ENCODE results near the gene NLRP14. TPM values are rescaled to one million over a fixed set of nuclear protein-coding genes. Genes with fewer than 3 reads are reported as not detected.

The NLRP14 gene
- total RNA-seq, 1 experiment from 2014 or later: not detected

- H3K27ac Mint-ChIP-seq (ENCODE audit: unreplicated experiment): no peak overlapping the region
These were observed 15.8 kb upstream of the NLRP14 start for GRCh38 chr11:7004482-7004881.

GRCh38 chr11:7014118-7014517, 6.2 kb upstream of the NLRP14 start:
- CTCF ChIA-PET: no interaction called here
- BruUV-seq (replicated peaks): no TSS peak
- TF ChIP-seq CTCF (IDR thresholded peaks at IDR 0.05; ENCODE audit: unreplicated experiment): no peak
- intact Hi-C loops (cut with micrococcal nuclease; ENCODE audit: unreplicated experiment): no loop called here
- DNase-seq: no peak
- no peaks in the 10 kb centered on the region for H3K27me3 Mint-ChIP-seq (ENCODE audit: unreplicated experiment)
- H3K4me3 Mint-ChIP-seq (ENCODE audit: low read depth, unreplicated experiment): no peak overlapping the region
- no peaks in the 10 kb centered on the region for H3K36me3 Mint-ChIP-seq (ENCODE audit: insufficient read depth, unreplicated experiment)
- no peak overlapping the region for H3K27ac Mint-ChIP-seq (ENCODE audit: unreplicated experiment)
- H3K4me1 Mint-ChIP-seq (ENCODE audit: low read depth, unreplicated experiment): no peaks in the 10 kb centered on the region
- H3K9me3 Mint-ChIP-seq (ENCODE audit: low read depth, unreplicated experiment): peaks cover 2% of the 10 kb centered on the region

More at GRCh38 chr11:7004482-7004881, 15.8 kb upstream of the NLRP14 start:
- peaks cover 1% of the 10 kb centered on the region for H3K9me3 Mint-ChIP-seq (ENCODE audit: low read depth, unreplicated experiment)
- no peaks in the 10 kb centered on the region for H3K36me3 Mint-ChIP-seq (ENCODE audit: insufficient read depth, unreplicated experiment)
- CTCF ChIA-PET: no interaction called here
- H3K27me3 Mint-ChIP-seq (ENCODE audit: unreplicated experiment): no peaks in the 10 kb centered on the region
- H3K4me1 Mint-ChIP-seq (ENCODE audit: low read depth, unreplicated experiment): no peaks in the 10 kb centered on the region
- TF ChIP-seq CTCF (IDR thresholded peaks at IDR 0.05; ENCODE audit: unreplicated experiment): no peak
- intact Hi-C loops (cut with micrococcal nuclease; ENCODE audit: unreplicated experiment): no loop called here
- no peak overlapping the region for H3K4me3 Mint-ChIP-seq (ENCODE audit: low read depth, unreplicated experiment)
- BruUV-seq (replicated peaks): no TSS peak
- DNase-seq: no peak

- CTCF ChIA-PET: interaction anchor here (0.7 kb wide), 1 partner anchor 274 kb away, joined by 3 read pairs; no protein-coding TSS in a partner anchor
- H3K27me3 Mint-ChIP-seq (ENCODE audit: unreplicated experiment): no peaks in the 10 kb centered on the region
- BruUV-seq (replicated peaks): no TSS peak
- no peak for DNase-seq
- peaks cover 14% of the 10 kb centered on the region for H3K36me3 Mint-ChIP-seq (ENCODE audit: insufficient read depth, unreplicated experiment)
- H3K27ac Mint-ChIP-seq (ENCODE audit: unreplicated experiment): no peak overlapping the region
- H3K4me1 Mint-ChIP-seq (ENCODE audit: low read depth, unreplicated experiment): no peaks in the 10 kb centered on the region
- no peaks in the 10 kb centered on the region for H3K9me3 Mint-ChIP-seq (ENCODE audit: low read depth, unreplicated experiment)
- H3K4me3 Mint-ChIP-seq (ENCODE audit: low read depth, unreplicated experiment): no peak overlapping the region
- intact Hi-C loops (cut with micrococcal nuclease; ENCODE audit: unreplicated experiment): no loop called here
- no peak for TF ChIP-seq CTCF (IDR thresholded peaks at IDR 0.05; ENCODE audit: unreplicated experiment)
These were observed 4.3 kb upstream of the NLRP14 start for GRCh38 chr11:7016011-7016410.

GRCh38 chr11:7019500-7020182, 638 bp upstream of the NLRP14 start:
- TF ChIP-seq CTCF (IDR thresholded peaks at IDR 0.05; ENCODE audit: unreplicated experiment): no peak

More at GRCh38 chr11:7019500-7020182, 638 bp upstream of the NLRP14 start:
- Mint-ChIP-seq H3K27ac (ENCODE audit: unreplicated experiment) (peak overlapping the region; percentile 52), H3K36me3 (ENCODE audit: insufficient read depth, unreplicated experiment) (peaks cover 14% of the 10 kb centered on the region), H3K4me3 (ENCODE audit: low read depth, unreplicated experiment) (peak overlapping the region; percentile 75), H3K9me3 (ENCODE audit: low read depth, unreplicated experiment) (no peaks in the 10 kb centered on the region), H3K4me1 (ENCODE audit: low read depth, unreplicated experiment) (no peaks in the 10 kb centered on the region), H3K27me3 (ENCODE audit: unreplicated experiment) (no peaks in the 10 kb centered on the region)
- intact Hi-C loops (cut with micrococcal nuclease; ENCODE audit: unreplicated experiment): no loop called here
- CTCF ChIA-PET: interaction anchor here (0.6 kb wide), 1 partner anchor 193 kb away, joined by 8 read pairs; no protein-coding TSS in a partner anchor
- TSS peak; percentile 66 for BruUV-seq (replicated peaks)
- peak; percentile 10 for DNase-seq
